Measurements from ENCODE around the gene BOLA1. TPM values are rescaled to one million over a fixed set of nuclear protein-coding genes. Genes with fewer than 3 reads are reported as not detected.
A peak's percentile ranks its signal among the peaks of the same experiment; 100 is the strongest.
"Not testable (repeated sequence)": the region's sequence is repeated elsewhere in the genome, so short reads cannot be mapped to it uniquely, and the experiment has no call there.

The BOLA1 gene
- total RNA-seq, 1 donor from 2014 or later: 12.0 TPM

- ATAC-seq: no peak
These were observed 33.1 kb downstream of the BOLA1 start for GRCh38 chr1:149932474-149932873.

- ATAC-seq: no peak
These were observed 33.8 kb downstream of the BOLA1 start for GRCh38 chr1:149933208-149933607.

- no peak for ATAC-seq
These were observed 35.0 kb downstream of the BOLA1 start for GRCh38 chr1:149934356-149934755.

- peak; percentile 28 for ATAC-seq
These were observed 37.0 kb downstream of the BOLA1 start, which contains the start of gene MTMR11 for GRCh38 chr1:149936170-149936991. Gene MTMR11, minus strand, starts transcription at chr1:149936879. Its CDS starts 232 bp downstream, at chr1:149936647.

- ATAC-seq: peak; percentile 65
These were observed 37.8 kb downstream of the BOLA1 start for GRCh38 chr1:149936992-149937705.

- ATAC-seq: no peak
These were observed 38.4 kb downstream of the BOLA1 start for GRCh38 chr1:149937759-149938158.

GRCh38 chr1:149938668-149939003 lies 39.3 kb downstream of the BOLA1 start:
- not testable (repeated sequence) for ATAC-seq

- no peak for ATAC-seq
These were observed 41.1 kb downstream of the BOLA1 start for GRCh38 chr1:149940427-149940826.

- no peak for ATAC-seq
These were observed 42.8 kb downstream of the BOLA1 start for GRCh38 chr1:149942207-149942606.

GRCh38 chr1:149942885-149943284 lies 43.5 kb downstream of the BOLA1 start:
- no peak for ATAC-seq

- no peak for ATAC-seq
These were observed 45.8 kb downstream of the BOLA1 start for GRCh38 chr1:149945206-149945605.

- ATAC-seq: no peak
These were observed 50.5 kb downstream of the BOLA1 start for GRCh38 chr1:149949911-149950310.

Other genes with a start within 250 kb of the BOLA1 start
- gene FCGR1A, start 116.9 kb upstream of the BOLA1 start, total RNA-seq: 0.40 TPM
- 0.20 TPM for gene SV2A, start 18.3 kb downstream of the BOLA1 start, total RNA-seq
- 36.5 TPM for gene SF3B4, start 28.2 kb downstream of the BOLA1 start, total RNA-seq
- gene MTMR11, start 37.3 kb downstream of the BOLA1 start, total RNA-seq: 5.8 TPM
- 11.8 TPM for gene OTUD7B, start 111.2 kb downstream of the BOLA1 start, total RNA-seq
- 22.4 TPM for gene VPS45, start 168.2 kb downstream of the BOLA1 start, total RNA-seq